ENCODE data around the gene IRF8. TPM values are rescaled to one million over a fixed set of nuclear protein-coding genes. Genes with fewer than 3 reads are reported as not detected.

Gene IRF8
- total and polyA plus RNA-seq, 2 of the 13 experiments (the other 11 are each of a cell fraction or from before 2014, with no cell fraction given) = not detected

GRCh38 chr16:85940214-85940613 lies 41.3 kb downstream of the IRF8 start (continued):
- TF ChIP-seq SKI (IDR thresholded peaks at IDR 0.05; ENCODE audit: partially characterized antibody) = no peak
- TF ChIP-seq ZNF737 (CRISPR knock-in tag; IDR thresholded peaks at IDR 0.05; ENCODE audit: borderline replicate concordance) = no peak
- TF ChIP-seq SATB2 (CRISPR knock-in tag; IDR thresholded peaks at IDR 0.05) = no peak
- TF ChIP-seq AGO1 (IDR thresholded peaks at IDR 0.05; ENCODE audit: low read depth, low read length, poor library complexity, severe bottlenecking) = no peak
- peak; percentile 85 for TF ChIP-seq ZBTB21 (CRISPR knock-in tag; IDR thresholded peaks at IDR 0.05)
- no peak for TF ChIP-seq MBNL3 (CRISPR knock-in tag; conservative IDR thresholded peaks at IDR 0.05)
- peak; percentile 20; the same call in 1 of the 2 replicates for TF ChIP-seq SAP130 (CRISPR knock-in tag; IDR thresholded peaks at IDR 0.05; ENCODE audit: low read depth)
- TF ChIP-seq PRDM15 (CRISPR knock-in tag; IDR thresholded peaks at IDR 0.05) = peak; percentile 57; the same call in 1 of the 2 replicates

- Histone ChIP-seq H3K4me1 (ENCODE audit: insufficient read depth, low read length) (peaks cover 25% of the 10 kb centered on the region), H3K9ac (ENCODE audit: insufficient read depth, low read depth, low read length) (no peak overlapping the region), H3K36me3 (replicated peaks in 1 of 2; ENCODE audit: control insufficient read depth in 1 of 2, insufficient read depth in 2 of 2, low read length in 2 of 2) (no peaks in the 10 kb centered on the region), H3K27me3 (ENCODE audit: control insufficient read depth in 1 of 2, insufficient read depth in 2 of 2, low read length in 2 of 2) (no peaks in the 10 kb centered on the region; a peak in 2 of 5 replicates), H2AFZ (ENCODE audit: low read length) (no peak overlapping the region), H3K4me2 (ENCODE audit: low read depth, low read length) (no peak overlapping the region), H3K9me3 (ENCODE audit: low read length) (no peaks in the 10 kb centered on the region), H4K20me1 (ENCODE audit: insufficient read depth, low read length) (no peaks in the 10 kb centered on the region), H3K79me2 (ENCODE audit: insufficient read depth, low read length) (no peaks in the 10 kb centered on the region), H3K4me3 (replicated peaks in 1 of 3; ENCODE audit: insufficient read depth in 1 of 3, low read depth in 2 of 3, low read length in 3 of 3) (no peak overlapping the region), H3K27ac (ENCODE audit: extremely low read length, insufficient read depth, low read length) (no peak overlapping the region)
- ChIA-PET POLR2A (no interaction called here), CTCF (ENCODE audit: low intra/inter-chr PET ratio, low total read pairs) (no interaction called here)
- FAIRE-seq = no peak
- in situ Hi-C loops (cut with HindIII; ENCODE audit: extremely low pct_ligation_motif_present, low pct_unique_long_range_greater_than_20kb) = no loop called here
- ATAC-seq = no peak
- intact Hi-C loops (cut with micrococcal nuclease; ENCODE audit: unreplicated experiment) = no loop called here
- TF ChIP-seq KDM6A (CRISPR knock-in tag; IDR thresholded peaks at IDR 0.05; ENCODE audit: low read depth) = no peak
- TF ChIP-seq ZBTB43 (CRISPR knock-in tag; conservative IDR thresholded peaks at IDR 0.05) = no peak
- no peak for TF ChIP-seq PCBP1 (IDR thresholded peaks at IDR 0.05; ENCODE audit: borderline replicate concordance, low read depth, low read length)
- TF ChIP-seq MAFK (conservative IDR thresholded peaks at IDR 0.05 in 1 of 2, IDR thresholded peaks at IDR 0.05 in 1 of 2; ENCODE audit: low read length in 2 of 2) = peak; percentile 14 to 39; a peak in 1 of 4 replicates
- TF ChIP-seq ZNF567 (CRISPR knock-in tag; IDR thresholded peaks at IDR 0.05; ENCODE audit: borderline replicate concordance) = no peak
- TF ChIP-seq TFDP2 (CRISPR knock-in tag; IDR thresholded peaks at IDR 0.05) = no peak
- TF ChIP-seq RFX3 (CRISPR knock-in tag; IDR thresholded peaks at IDR 0.05) = no peak
- no peak for TF ChIP-seq PBX3 (CRISPR knock-in tag; IDR thresholded peaks at IDR 0.05; ENCODE audit: borderline replicate concordance)
- no TSS peak for BruUV-seq (replicated peaks)
- no peak for DNase-seq (ENCODE audit: low spot score)
- WGBS (ENCODE audit: low lambda C conversion rate) = 52% methylated on average over 14 of the region's 14 CpGs
Measured at GRCh38 chr16:85941863-85942644, 43.1 kb downstream of the IRF8 start.

All from HepG2 (cell line).